K562 (cell line): ENCODE results near the gene ATP6V0E1. TPM values are rescaled to one million over a fixed set of nuclear protein-coding genes. Genes with fewer than 3 reads are reported as not detected.

ENCODE experiments used
- ARID3B ChIP-seq: fragments of 250-450 bp; sonication (Bioruptor Pico); IDR thresholded peaks from 2 replicates; pipeline ENCODE4 v1.4.0; 2020; ENCODE audit warnings: borderline replicate concordance
- ATF3 ChIP-seq, 2 experiments: fragments of 450-650 bp in 1 of 2; sonication (generic) in 1 of 2; formaldehyde crosslinking in 1 of 2; IDR thresholded peaks in 1 of 2; conservative IDR thresholded peaks in 1 of 2; 2 replicates each; pipeline versions ENCODE4 v1.6.1 to v1.8.1; 2016 to 2023; ENCODE audit warnings: mild to moderate bottlenecking in 2 of 2, moderate library complexity in 2 of 2, inconsistent platforms in 1 of 2, missing genetic modification reagents in 1 of 2
- BHLHE40 ChIP-seq: IDR thresholded peaks from 2 replicates; pipeline ENCODE4 v1.6.1; 2011; ENCODE audit warnings: low read length, improper control_type of control experiment
- CBX5 ChIP-seq: IDR thresholded peaks from 2 replicates; pipeline ENCODE4 v1.6.1; 2014; ENCODE audit warnings: low read depth, borderline replicate concordance
- CGGBP1 ChIP-seq: fragments of 250-450 bp; sonication (Bioruptor Pico); IDR thresholded peaks from 2 replicates; pipeline ENCODE4 v1.9.0; 2021; ENCODE audit warnings: mild to moderate bottlenecking
- CTCF ChIP-seq, 3 experiments: IDR thresholded peaks in 2 of 3; conservative IDR thresholded peaks in 1 of 3; 2 replicates each; pipeline ENCODE4 v1.5.1; 2011 to 2012; ENCODE audit warnings: low read length in 3 of 3, mild to moderate bottlenecking in 3 of 3, control low read depth in 2 of 3, improper control_type of control experiment in 1 of 3, inconsistent platforms in 1 of 3, low read depth in 1 of 3, mixed read lengths in 1 of 3, moderate library complexity in 1 of 3; ENCODE audit not compliant: insufficient read depth in 2 of 3
- EWSR1 ChIP-seq: fragments of 450-650 bp; IDR thresholded peaks from 2 replicates; pipeline ENCODE4 v1.6.1; 2018; ENCODE audit warnings: borderline replicate concordance, mild to moderate bottlenecking, low read depth, moderate library complexity; ENCODE audit not compliant: partially characterized antibody
- HSF4 ChIP-seq: fragments of 250-450 bp; sonication (Bioruptor Pico); IDR thresholded peaks from 2 replicates; pipeline ENCODE4 v2.1.2; 2022; ENCODE audit warnings: mild to moderate bottlenecking, moderate library complexity, borderline replicate concordance
- IRF1 ChIP-seq: sonication (generic); formaldehyde crosslinking; IDR thresholded peaks from 2 replicates; pipeline ENCODE4 v1.8.0; 2022; ENCODE audit warnings: missing genetic modification reagents, mild to moderate bottlenecking, borderline replicate concordance
- PHF8 ChIP-seq: fragments of 200-600 bp; sonication (generic); IDR thresholded peaks from 2 replicates; pipeline ENCODE4 v1.6.1; 2012; ENCODE audit warnings: mixed run types, mild to moderate bottlenecking, inconsistent platforms, low read length, moderate library complexity, borderline replicate concordance
- POLR2G ChIP-seq: fragments of 200-400 bp; formaldehyde crosslinking; IDR thresholded peaks from 2 replicates; pipeline ENCODE4 v1.6.1; 2017; ENCODE audit warnings: low read depth, mild to moderate bottlenecking, antibody characterized with exemption, low read length, moderate library complexity
- SIX5 ChIP-seq, 2 experiments: IDR thresholded peaks; 2 replicates each; pipeline ENCODE4 v1.6.1; 2011; ENCODE audit warnings: low read length in 2 of 2, borderline replicate concordance in 1 of 2, low read depth in 1 of 2, mild to moderate bottlenecking in 1 of 2, moderate library complexity in 1 of 2; ENCODE audit not compliant: insufficient read depth in 1 of 2
- STAG1 ChIP-seq: sonication (generic); formaldehyde crosslinking; IDR thresholded peaks from 2 replicates; pipeline ENCODE4 v1.5.0; 2020; ENCODE audit warnings: missing genetic modification reagents, borderline replicate concordance
- STAT5B ChIP-seq: fragments of 250-450 bp; sonication (Bioruptor Pico); IDR thresholded peaks from 2 replicates; pipeline ENCODE4 v1.8.0; 2021; ENCODE audit warnings: mild to moderate bottlenecking, inconsistent platforms
- TEAD2 ChIP-seq: fragments of 450-650 bp; IDR thresholded peaks from 2 replicates; pipeline ENCODE4 v1.6.1; 2016; ENCODE audit warnings: missing genetic modification characterization, control low read depth, missing compliant biosample characterization
- ZFP36 ChIP-seq: fragments of 150-350 bp; IDR thresholded peaks from 2 replicates; pipeline ENCODE4 v1.6.1; 2018; ENCODE audit warnings: low read length, low read depth; ENCODE audit not compliant: partially characterized antibody
- ZNF217 ChIP-seq: sonication (generic); formaldehyde crosslinking; IDR thresholded peaks from 2 replicates; pipeline ENCODE4 v1.8.0; 2022; ENCODE audit warnings: mild to moderate bottlenecking, missing genetic modification reagents
- ZNF280A ChIP-seq: fragments of 450-650 bp; IDR thresholded peaks from 2 replicates; pipeline ENCODE4 v1.6.1; 2018; ENCODE audit warnings: mild to moderate bottlenecking, low read depth; ENCODE audit not compliant: partially characterized antibody
- polyA plus RNA-seq, 8 experiments: library from polyadenylated mRNA; depleted of rRNA in 4 of 8; stranded (reverse) in 5 of 8; unstranded in 3 of 8; fragments of >200 nt; fragmentation: Nextera tagmentation in 2 of 8; fragmentation: Illumina TruSeq in 1 of 8; extraction: Ambion mirVana in 2 of 8; extraction: Trizol in 1 of 8; gene quantifications; 2 replicates each; pipeline versions ENCODE4 v1.2.1 to v1.2.3, GENCODE V29; 2011 to 2014; ENCODE audit warnings: inconsistent platforms in 1 of 8, missing spikeins in 1 of 8
- total RNA-seq, 7 experiments: library from RNA; depleted of rRNA in 6 of 7; stranded (reverse); fragments of >200 nt in 6 of 7; fragmentation: Illumina TruSeq in 2 of 7; extraction: Trizol in 2 of 7; gene quantifications; 2 replicates each; pipeline versions ENCODE4 v1.2.1 to v1.2.3, GENCODE V29; 2011 to 2021; ENCODE audit warnings: low replicate concordance in 1 of 7

The ATP6V0E1 gene
- total and polyA plus RNA-seq, 9 of the 15 experiments (the other 6 are each of a cell fraction or from before 2014, with no cell fraction given): 63.8 to 395 (median 112) TPM

- TF ChIP-seq EWSR1: no peak
- no peak for TF ChIP-seq HSF4 (CRISPR knock-in tag)
- peak; percentile 4; the same call in 1 of the 2 replicates for TF ChIP-seq BHLHE40
- TF ChIP-seq ZNF217 (CRISPR knock-in tag): no peak
- TF ChIP-seq CBX5: no peak
- no peak for TF ChIP-seq STAT5B (CRISPR knock-in tag)
- no peak for TF ChIP-seq STAG1 (CRISPR knock-in tag)
- no peak for TF ChIP-seq TEAD2 (tag)
- no peak for TF ChIP-seq IRF1 (CRISPR knock-in tag)
- TF ChIP-seq POLR2G: no peak
- no peak for TF ChIP-seq ZNF280A
- peak; percentile 3; the same call in 1 of the 2 replicates for TF ChIP-seq PHF8
- TF ChIP-seq ATF3 (IDR thresholded peaks at IDR 0.05): peak; percentile 15; the same call in 1 of the 2 replicates
- TF ChIP-seq ATF3 (CRISPR knock-in tag; conservative IDR thresholded peaks at IDR 0.05): no peak
- TF ChIP-seq ZFP36: no peak
- no peak for TF ChIP-seq ARID3B (CRISPR knock-in tag)
- TF ChIP-seq CTCF (IDR thresholded peaks at IDR 0.05 in 2 of 3, conservative IDR thresholded peaks at IDR 0.05 in 1 of 3; ENCODE audit: insufficient read depth in 2 of 3, low read depth in 1 of 3, low read length in 3 of 3): peak; percentile 72 to 80 (median 74)
- no peak for TF ChIP-seq CGGBP1
- TF ChIP-seq SIX5 (IDR thresholded peaks at IDR 0.05; ENCODE audit: borderline replicate concordance in 1 of 2, insufficient read depth in 1 of 2, low read depth in 1 of 2, low read length in 2 of 2): no peak
These were observed 828 bp downstream of the ATP6V0E1 start (continued) for GRCh38 chr5:172984244-172984953.
